Measurements from ENCODE around the gene DHX29. TPM values are rescaled to one million over a fixed set of nuclear protein-coding genes. Genes with fewer than 3 reads are reported as not detected.

DHX29 gene, protein sequence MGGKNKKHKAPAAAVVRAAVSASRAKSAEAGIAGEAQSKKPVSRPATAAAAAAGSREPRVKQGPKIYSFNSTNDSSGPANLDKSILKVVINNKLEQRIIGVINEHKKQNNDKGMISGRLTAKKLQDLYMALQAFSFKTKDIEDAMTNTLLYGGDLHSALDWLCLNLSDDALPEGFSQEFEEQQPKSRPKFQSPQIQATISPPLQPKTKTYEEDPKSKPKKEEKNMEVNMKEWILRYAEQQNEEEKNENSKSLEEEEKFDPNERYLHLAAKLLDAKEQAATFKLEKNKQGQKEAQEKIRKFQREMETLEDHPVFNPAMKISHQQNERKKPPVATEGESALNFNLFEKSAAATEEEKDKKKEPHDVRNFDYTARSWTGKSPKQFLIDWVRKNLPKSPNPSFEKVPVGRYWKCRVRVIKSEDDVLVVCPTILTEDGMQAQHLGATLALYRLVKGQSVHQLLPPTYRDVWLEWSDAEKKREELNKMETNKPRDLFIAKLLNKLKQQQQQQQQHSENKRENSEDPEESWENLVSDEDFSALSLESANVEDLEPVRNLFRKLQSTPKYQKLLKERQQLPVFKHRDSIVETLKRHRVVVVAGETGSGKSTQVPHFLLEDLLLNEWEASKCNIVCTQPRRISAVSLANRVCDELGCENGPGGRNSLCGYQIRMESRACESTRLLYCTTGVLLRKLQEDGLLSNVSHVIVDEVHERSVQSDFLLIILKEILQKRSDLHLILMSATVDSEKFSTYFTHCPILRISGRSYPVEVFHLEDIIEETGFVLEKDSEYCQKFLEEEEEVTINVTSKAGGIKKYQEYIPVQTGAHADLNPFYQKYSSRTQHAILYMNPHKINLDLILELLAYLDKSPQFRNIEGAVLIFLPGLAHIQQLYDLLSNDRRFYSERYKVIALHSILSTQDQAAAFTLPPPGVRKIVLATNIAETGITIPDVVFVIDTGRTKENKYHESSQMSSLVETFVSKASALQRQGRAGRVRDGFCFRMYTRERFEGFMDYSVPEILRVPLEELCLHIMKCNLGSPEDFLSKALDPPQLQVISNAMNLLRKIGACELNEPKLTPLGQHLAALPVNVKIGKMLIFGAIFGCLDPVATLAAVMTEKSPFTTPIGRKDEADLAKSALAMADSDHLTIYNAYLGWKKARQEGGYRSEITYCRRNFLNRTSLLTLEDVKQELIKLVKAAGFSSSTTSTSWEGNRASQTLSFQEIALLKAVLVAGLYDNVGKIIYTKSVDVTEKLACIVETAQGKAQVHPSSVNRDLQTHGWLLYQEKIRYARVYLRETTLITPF (N-terminal part only)
- total RNA-seq (36.0 and 38.5 TPM in 2 replicates), polyA plus RNA-seq (8.1 and 10.8 TPM in 2 replicates), polyA minus RNA-seq (ENCODE audit: low replicate concordance) (2.4 and 3.4 TPM in 2 replicates)
- polyA plus RNA-seq (2012): 23.9 and 30.1 TPM in 2 replicates

DNA sequence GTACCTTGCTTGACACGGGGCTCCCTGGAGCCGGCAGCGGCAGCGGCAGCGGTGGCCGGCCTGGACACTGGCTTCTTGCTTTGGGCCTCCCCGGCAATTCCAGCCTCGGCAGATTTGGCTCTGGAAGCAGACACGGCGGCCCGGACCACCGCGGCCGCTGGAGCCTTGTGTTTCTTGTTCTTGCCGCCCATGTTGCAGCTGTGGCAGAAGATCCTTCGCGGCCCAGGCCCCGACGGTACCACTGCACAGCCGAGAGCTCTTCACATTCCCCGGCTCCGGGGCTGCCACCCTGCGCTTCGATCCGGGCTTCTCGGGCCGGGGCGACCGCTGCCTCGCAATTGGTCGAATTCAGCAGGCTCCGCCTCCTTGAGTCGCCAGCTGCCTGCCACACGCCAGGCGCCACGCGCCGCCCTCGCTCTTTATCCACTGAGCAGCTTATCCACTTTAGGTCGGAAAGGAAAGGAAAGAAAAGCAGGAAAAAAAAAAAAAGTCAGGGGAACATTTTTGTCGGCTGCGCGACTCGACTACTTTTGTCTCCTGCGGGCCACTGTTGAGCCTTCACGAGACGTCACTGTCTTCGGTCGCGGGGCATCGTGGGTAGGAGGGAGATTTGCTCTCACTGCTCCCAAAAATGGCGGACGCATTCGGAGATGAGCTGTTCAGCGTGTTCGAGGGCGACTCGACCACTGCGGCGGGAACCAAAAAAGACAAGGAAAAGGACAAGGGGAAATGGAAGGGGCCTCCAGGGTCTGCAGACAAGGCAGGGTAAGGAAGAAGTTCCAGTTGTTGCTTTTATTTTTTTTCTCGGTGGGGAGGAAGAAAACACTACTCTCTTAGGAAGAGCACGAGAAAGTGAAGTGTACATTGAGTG is at the start of gene DHX29, which contains the start of gene MTREX:
Gene DHX29 (minus strand): TSS at position 312 of the 871 bp plus-strand sequence. CDS start 121 bp downstream, at position 191.
Gene MTREX (plus strand): TSS at position 607 of the 871 bp plus-strand sequence. CDS start 25 bp downstream, at position 632.
- DNase-seq (ENCODE audit: low read depth in 2 of 2): peak; percentile 91 to 94
- no peaks in the 10 kb centered on the region for H4K20me1 ChIP-seq (ENCODE audit: control insufficient read depth, extremely low read depth, insufficient read depth, low read length)
- peak within 1 kb of the TSS; percentile 92 for H3K4me2 ChIP-seq (ENCODE audit: extremely low read depth, insufficient read depth, low read length)
- H3K9ac ChIP-seq (ENCODE audit: insufficient read depth, low read length): peak within 1 kb of the TSS; percentile 92
- peaks cover 3% of the 10 kb centered on the region for H3K4me1 ChIP-seq (ENCODE audit: control insufficient read depth, extremely low read depth, insufficient read depth, low read length)
- H3K9me3 ChIP-seq (ENCODE audit: control insufficient read depth, insufficient read depth, low read depth, low read length): no peaks in the 10 kb centered on the region
- no peaks in the 10 kb centered on the region for H3K27me3 ChIP-seq (ENCODE audit: control insufficient read depth, insufficient read depth, low read length)
- H3K79me2 ChIP-seq (ENCODE audit: control insufficient read depth, insufficient read depth, low read length): peaks cover 82% of the 10 kb centered on the region
- H3K36me3 ChIP-seq (ENCODE audit: control insufficient read depth, insufficient read depth, low read length): no peaks in the 10 kb centered on the region
- peak within 1 kb of the TSS; percentile 84 to 95 (median 93) for H3K4me3 ChIP-seq (replicated peaks in 1 of 4; ENCODE audit: control extremely low read depth in 1 of 4, insufficient read depth in 1 of 4, low read depth in 3 of 4, low read length in 4 of 4)
- H3K27ac ChIP-seq (ENCODE audit: insufficient read depth, low read length): peak within 1 kb of the TSS; percentile 89
- TF ChIP-seq, protein P1, sequence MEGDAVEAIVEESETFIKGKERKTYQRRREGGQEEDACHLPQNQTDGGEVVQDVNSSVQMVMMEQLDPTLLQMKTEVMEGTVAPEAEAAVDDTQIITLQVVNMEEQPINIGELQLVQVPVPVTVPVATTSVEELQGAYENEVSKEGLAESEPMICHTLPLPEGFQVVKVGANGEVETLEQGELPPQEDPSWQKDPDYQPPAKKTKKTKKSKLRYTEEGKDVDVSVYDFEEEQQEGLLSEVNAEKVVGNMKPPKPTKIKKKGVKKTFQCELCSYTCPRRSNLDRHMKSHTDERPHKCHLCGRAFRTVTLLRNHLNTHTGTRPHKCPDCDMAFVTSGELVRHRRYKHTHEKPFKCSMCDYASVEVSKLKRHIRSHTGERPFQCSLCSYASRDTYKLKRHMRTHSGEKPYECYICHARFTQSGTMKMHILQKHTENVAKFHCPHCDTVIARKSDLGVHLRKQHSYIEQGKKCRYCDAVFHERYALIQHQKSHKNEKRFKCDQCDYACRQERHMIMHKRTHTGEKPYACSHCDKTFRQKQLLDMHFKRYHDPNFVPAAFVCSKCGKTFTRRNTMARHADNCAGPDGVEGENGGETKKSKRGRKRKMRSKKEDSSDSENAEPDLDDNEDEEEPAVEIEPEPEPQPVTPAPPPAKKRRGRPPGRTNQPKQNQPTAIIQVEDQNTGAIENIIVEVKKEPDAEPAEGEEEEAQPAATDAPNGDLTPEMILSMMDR (conservative IDR thresholded peaks at IDR 0.05 in 1 of 2, IDR thresholded peaks at IDR 0.05 in 1 of 2; ENCODE audit: low read depth in 1 of 2, low read length in 2 of 2): no peak
- no peak for TF ChIP-seq EZH2 (IDR thresholded peaks at IDR 0.05; ENCODE audit: low read length, missing control alignments)
- H2AFZ ChIP-seq (ENCODE audit: low read length): peak within 1 kb of the TSS; percentile 86

DNA sequence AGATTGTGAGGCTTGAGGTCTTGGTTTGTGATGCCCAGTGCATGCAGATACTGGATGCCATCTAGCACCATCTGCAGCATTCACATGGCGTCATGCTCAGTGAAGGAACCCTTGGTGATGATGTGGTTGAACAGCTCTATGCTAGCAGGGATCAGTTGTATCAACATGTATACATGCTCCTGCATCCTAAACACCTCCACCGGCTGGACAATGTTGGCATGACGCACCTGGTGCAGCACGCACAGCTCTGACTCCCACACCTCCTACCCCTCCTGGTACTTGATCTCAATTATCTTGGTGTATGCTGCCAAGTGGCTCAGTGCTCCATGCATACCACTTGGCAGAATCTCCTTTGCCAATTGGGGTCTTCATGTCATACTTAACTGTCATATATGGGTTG is 49.4 kb upstream of the DHX29 start:
- H2AFZ ChIP-seq (ENCODE audit: low read length): no peak overlapping the region
- H3K9me3 ChIP-seq (ENCODE audit: control insufficient read depth, insufficient read depth, low read depth, low read length): no peaks in the 10 kb centered on the region
- DNase-seq (ENCODE audit: low read depth in 2 of 2): no peak
- H3K27me3 ChIP-seq (ENCODE audit: control insufficient read depth, insufficient read depth, low read length): no peaks in the 10 kb centered on the region
- no peak overlapping the region for H3K4me3 ChIP-seq (replicated peaks in 1 of 4; ENCODE audit: control extremely low read depth in 1 of 4, insufficient read depth in 1 of 4, low read depth in 3 of 4, low read length in 4 of 4)
- TF ChIP-seq EZH2 (IDR thresholded peaks at IDR 0.05; ENCODE audit: low read length, missing control alignments): no peak
- TF ChIP-seq, protein P1 (conservative IDR thresholded peaks at IDR 0.05 in 1 of 2, IDR thresholded peaks at IDR 0.05 in 1 of 2; ENCODE audit: low read depth in 1 of 2, low read length in 2 of 2): no peak
- H3K36me3 ChIP-seq (ENCODE audit: control insufficient read depth, insufficient read depth, low read length): peaks cover 13% of the 10 kb centered on the region
- no peaks in the 10 kb centered on the region for H4K20me1 ChIP-seq (ENCODE audit: control insufficient read depth, extremely low read depth, insufficient read depth, low read length)
- H3K4me1 ChIP-seq (ENCODE audit: control insufficient read depth, extremely low read depth, insufficient read depth, low read length): no peaks in the 10 kb centered on the region
- H3K4me2 ChIP-seq (ENCODE audit: extremely low read depth, insufficient read depth, low read length): no peak overlapping the region
- no peaks in the 10 kb centered on the region for H3K79me2 ChIP-seq (ENCODE audit: control insufficient read depth, insufficient read depth, low read length)
- no peak overlapping the region for H3K9ac ChIP-seq (ENCODE audit: insufficient read depth, low read length)
- no peak overlapping the region for H3K27ac ChIP-seq (ENCODE audit: insufficient read depth, low read length)
